ENCODE results near the gene KIAA1217.

The KIAA1217 gene

GRCh38 chr10:24241536-24242040 lies 32.6 kb downstream of the KIAA1217 start:
- DNase-seq (ENCODE audit: low read depth) = no peak

- DNase-seq (ENCODE audit: low read depth) = no peak
Measured at GRCh38 chr10:24242562-24242961, 33.6 kb downstream of the KIAA1217 start.

- no peak for DNase-seq (ENCODE audit: low read depth)
Measured at GRCh38 chr10:24246365-24246764, 37.4 kb downstream of the KIAA1217 start.

- DNase-seq (ENCODE audit: low read depth) = no peak
Measured at GRCh38 chr10:24247841-24248240, 38.9 kb downstream of the KIAA1217 start.

GRCh38 chr10:24249829-24250415 lies 41.0 kb downstream of the KIAA1217 start:
- no peak for DNase-seq (ENCODE audit: low read depth)

GRCh38 chr10:24251547-24251946 lies 42.6 kb downstream of the KIAA1217 start:
- DNase-seq (ENCODE audit: low read depth) = no peak

- peak; percentile 44 for DNase-seq (ENCODE audit: low read depth)
Measured at GRCh38 chr10:24254180-24254579, 45.2 kb downstream of the KIAA1217 start.

GRCh38 chr10:24255115-24255880 lies 46.4 kb downstream of the KIAA1217 start:
- no peak for DNase-seq (ENCODE audit: low read depth)

GRCh38 chr10:24255881-24256311 lies 47.0 kb downstream of the KIAA1217 start:
- DNase-seq (ENCODE audit: low read depth) = no peak

- no peak for DNase-seq (ENCODE audit: low read depth)
Measured at GRCh38 chr10:24256619-24257107, 47.7 kb downstream of the KIAA1217 start.

GRCh38 chr10:24257588-24257987 lies 48.6 kb downstream of the KIAA1217 start:
- no peak for DNase-seq (ENCODE audit: low read depth)

GRCh38 chr10:24259365-24260130 lies 50.6 kb downstream of the KIAA1217 start:
- no peak for DNase-seq (ENCODE audit: low read depth)

GRCh38 chr10:24261627-24262026 lies 52.7 kb downstream of the KIAA1217 start:
- DNase-seq (ENCODE audit: low read depth) = no peak

GRCh38 chr10:24262929-24263590 lies 54.1 kb downstream of the KIAA1217 start:
- DNase-seq (ENCODE audit: low read depth) = no peak

- no peak for DNase-seq (ENCODE audit: low read depth)
Measured at GRCh38 chr10:24269476-24269875, 60.5 kb downstream of the KIAA1217 start.

- DNase-seq (ENCODE audit: low read depth) = no peak
Measured at GRCh38 chr10:24272374-24272773, 63.4 kb downstream of the KIAA1217 start.

- DNase-seq (ENCODE audit: low read depth) = no peak
Measured at GRCh38 chr10:24277277-24277676, 68.3 kb downstream of the KIAA1217 start.

GRCh38 chr10:24277771-24278170 lies 68.8 kb downstream of the KIAA1217 start:
- DNase-seq (ENCODE audit: low read depth) = no peak

- no peak for DNase-seq (ENCODE audit: low read depth)
Measured at GRCh38 chr10:24278176-24278889, 69.4 kb downstream of the KIAA1217 start.

GRCh38 chr10:24279166-24279565 lies 70.2 kb downstream of the KIAA1217 start:
- no peak for DNase-seq (ENCODE audit: low read depth)

GRCh38 chr10:24287559-24288195 lies 78.7 kb downstream of the KIAA1217 start:
- no peak for DNase-seq (ENCODE audit: low read depth)
